ENCODE measurements around the gene CSF2. TPM values are rescaled to one million over a fixed set of nuclear protein-coding genes. Genes with fewer than 3 reads are reported as not detected.

The CSF2 gene
- total RNA-seq, 2 experiments from 2014 or later: 0.30 TPM; not detected in 1

GRCh38 chr5:132072528-132072927 is 1.1 kb upstream of the CSF2 start:
- intact Hi-C loops (cut with micrococcal nuclease): no loop called here
- Mint-ChIP-seq H3K27me3 (ENCODE audit: low read depth) (no peaks in the 10 kb centered on the region), H3K4me1 (ENCODE audit: low read depth) (peaks cover 3% of the 10 kb centered on the region), H3K9me3 (no peaks in the 10 kb centered on the region), H3K36me3 (ENCODE audit: low read depth) (no peaks in the 10 kb centered on the region), H3K27ac (no peak overlapping the region), H3K4me3 (no peak overlapping the region)
- CTCF ChIA-PET: interaction anchor here (0.7 to 1.0 kb wide), 3 partner anchors 9 to 108 kb away, joined by 3 to 4 read pairs (median 3); no protein-coding TSS in a partner anchor
- no peak for DNase-seq

GRCh38 chr5:132074091-132074771 is 642 bp downstream of the CSF2 start:
- CTCF ChIA-PET: no interaction called here
- peaks cover 3% of the 10 kb centered on the region for H3K4me1 Mint-ChIP-seq (ENCODE audit: low read depth)

GRCh38 chr5:132074772-132075718 is 1.5 kb downstream of the CSF2 start:
- Mint-ChIP-seq H3K27ac (no peak overlapping the region), H3K4me1 (ENCODE audit: low read depth) (peaks cover 3% of the 10 kb centered on the region), H3K4me3 (no peak overlapping the region), H3K27me3 (ENCODE audit: low read depth) (no peaks in the 10 kb centered on the region), H3K9me3 (no peaks in the 10 kb centered on the region), H3K36me3 (ENCODE audit: low read depth) (no peaks in the 10 kb centered on the region)
- CTCF ChIA-PET: interaction anchor here (0.6 kb wide), 1 partner anchor 104 kb away, joined by 3 read pairs; no protein-coding TSS in a partner anchor
- DNase-seq: no peak
- intact Hi-C loops (cut with micrococcal nuclease): no loop called here

More at GRCh38 chr5:132074091-132074771, 642 bp downstream of the CSF2 start:
- H3K4me3 Mint-ChIP-seq: no peak overlapping the region
- no peaks in the 10 kb centered on the region for H3K36me3 Mint-ChIP-seq (ENCODE audit: low read depth)
- DNase-seq: no peak
- H3K27ac Mint-ChIP-seq: no peak overlapping the region
- no peaks in the 10 kb centered on the region for H3K9me3 Mint-ChIP-seq
- intact Hi-C loops (cut with micrococcal nuclease): no loop called here
- no peaks in the 10 kb centered on the region for H3K27me3 Mint-ChIP-seq (ENCODE audit: low read depth)

- CTCF ChIA-PET: no interaction called here
- intact Hi-C loops (cut with micrococcal nuclease): no loop called here
- Mint-ChIP-seq H3K9me3 (no peaks in the 10 kb centered on the region), H3K4me1 (ENCODE audit: low read depth) (peaks cover 3% of the 10 kb centered on the region), H3K27me3 (ENCODE audit: low read depth) (no peaks in the 10 kb centered on the region), H3K36me3 (ENCODE audit: low read depth) (no peaks in the 10 kb centered on the region), H3K4me3 (no peak overlapping the region), H3K27ac (no peak overlapping the region)
- no peak for DNase-seq
Measured at GRCh38 chr5:132075719-132076077, 2.1 kb downstream of the CSF2 start.

GRCh38 chr5:132076202-132076830 is 2.7 kb downstream of the CSF2 start:
- intact Hi-C loops (cut with micrococcal nuclease): no loop called here
- CTCF ChIA-PET: no interaction called here

GRCh38 chr5:132076983-132077382 is 3.4 kb downstream of the CSF2 start:
- Mint-ChIP-seq H3K4me3 (no peak overlapping the region), H3K9me3 (no peaks in the 10 kb centered on the region), H3K27ac (no peak overlapping the region), H3K27me3 (ENCODE audit: low read depth) (no peaks in the 10 kb centered on the region), H3K4me1 (ENCODE audit: low read depth) (peaks cover 3% of the 10 kb centered on the region), H3K36me3 (ENCODE audit: low read depth) (no peaks in the 10 kb centered on the region)
- CTCF ChIA-PET: interaction anchor here (1.2 kb wide), 1 partner anchor 14 kb away, joined by 3 read pairs; no protein-coding TSS in a partner anchor
- no peak for DNase-seq
- intact Hi-C loops (cut with micrococcal nuclease): no loop called here

More at GRCh38 chr5:132076202-132076830, 2.7 kb downstream of the CSF2 start:
- Mint-ChIP-seq H3K27me3 (ENCODE audit: low read depth) (no peaks in the 10 kb centered on the region), H3K4me1 (ENCODE audit: low read depth) (peaks cover 3% of the 10 kb centered on the region), H3K27ac (no peak overlapping the region), H3K36me3 (ENCODE audit: low read depth) (no peaks in the 10 kb centered on the region), H3K4me3 (no peak overlapping the region), H3K9me3 (no peaks in the 10 kb centered on the region)
- no peak for DNase-seq

GRCh38 chr5:132079081-132079480 is 5.5 kb downstream of the CSF2 start:
- H3K27ac Mint-ChIP-seq: no peak overlapping the region
- no peak overlapping the region for H3K4me3 Mint-ChIP-seq
- H3K27me3 Mint-ChIP-seq (ENCODE audit: low read depth): no peaks in the 10 kb centered on the region
- intact Hi-C loops (cut with micrococcal nuclease): no loop called here
- CTCF ChIA-PET: interaction anchor here (1.0 kb wide), 1 partner anchor 16 kb away, joined by 3 read pairs; no protein-coding TSS in a partner anchor
- no peak for DNase-seq
- H3K4me1 Mint-ChIP-seq (ENCODE audit: low read depth): peaks cover 11% of the 10 kb centered on the region
- no peaks in the 10 kb centered on the region for H3K9me3 Mint-ChIP-seq
- no peaks in the 10 kb centered on the region for H3K36me3 Mint-ChIP-seq (ENCODE audit: low read depth)

- intact Hi-C loops (cut with micrococcal nuclease): no loop called here
- Mint-ChIP-seq H3K4me1 (ENCODE audit: low read depth) (peaks cover 11% of the 10 kb centered on the region), H3K27ac (no peak overlapping the region), H3K9me3 (no peaks in the 10 kb centered on the region), H3K36me3 (ENCODE audit: low read depth) (no peaks in the 10 kb centered on the region), H3K27me3 (ENCODE audit: low read depth) (no peaks in the 10 kb centered on the region), H3K4me3 (no peak overlapping the region)
- CTCF ChIA-PET: interaction anchor here (1.0 kb wide), 1 partner anchor 17 kb away, joined by 3 read pairs; no protein-coding TSS in a partner anchor
- DNase-seq: no peak
Measured at GRCh38 chr5:132079619-132080018, 6.0 kb downstream of the CSF2 start.

GRCh38 chr5:132080595-132080994 is 7.0 kb downstream of the CSF2 start:
- intact Hi-C loops (cut with micrococcal nuclease): no loop called here
- H3K27me3 Mint-ChIP-seq (ENCODE audit: low read depth): no peaks in the 10 kb centered on the region
- H3K4me3 Mint-ChIP-seq: no peak overlapping the region
- no peaks in the 10 kb centered on the region for H3K9me3 Mint-ChIP-seq
- CTCF ChIA-PET: no interaction called here
- H3K4me1 Mint-ChIP-seq (ENCODE audit: low read depth): peaks cover 11% of the 10 kb centered on the region
- H3K27ac Mint-ChIP-seq: no peak overlapping the region
- no peaks in the 10 kb centered on the region for H3K36me3 Mint-ChIP-seq (ENCODE audit: low read depth)
- no peak for DNase-seq

- H3K27ac Mint-ChIP-seq: no peak overlapping the region
- H3K4me1 Mint-ChIP-seq (ENCODE audit: low read depth): peaks cover 11% of the 10 kb centered on the region
- H3K9me3 Mint-ChIP-seq: no peaks in the 10 kb centered on the region
- H3K4me3 Mint-ChIP-seq: no peak overlapping the region
- CTCF ChIA-PET: interaction anchor here (0.6 to 0.7 kb wide), 2 partner anchors 10 to 18 kb away, joined by 3 read pairs; no protein-coding TSS in a partner anchor
- intact Hi-C loops (cut with micrococcal nuclease): no loop called here
- DNase-seq: no peak
- no peaks in the 10 kb centered on the region for H3K27me3 Mint-ChIP-seq (ENCODE audit: low read depth)
- no peaks in the 10 kb centered on the region for H3K36me3 Mint-ChIP-seq (ENCODE audit: low read depth)
Measured at GRCh38 chr5:132081458-132081857, 7.9 kb downstream of the CSF2 start.

GRCh38 chr5:132082329-132083023 is 8.9 kb downstream of the CSF2 start:
- peaks cover 11% of the 10 kb centered on the region for H3K4me1 Mint-ChIP-seq (ENCODE audit: low read depth)
- H3K4me3 Mint-ChIP-seq: no peak overlapping the region
- CTCF ChIA-PET: no interaction called here
- no peaks in the 10 kb centered on the region for H3K9me3 Mint-ChIP-seq
- DNase-seq: no peak
- H3K36me3 Mint-ChIP-seq (ENCODE audit: low read depth): no peaks in the 10 kb centered on the region
- no peaks in the 10 kb centered on the region for H3K27me3 Mint-ChIP-seq (ENCODE audit: low read depth)
- intact Hi-C loops (cut with micrococcal nuclease): no loop called here
- H3K27ac Mint-ChIP-seq: no peak overlapping the region
